ENCODE results near the gene LPP.

GRCh38 chr3:188351648-188352047, 197.7 kb downstream of the LPP start:
- TF ChIP-seq CTCF (IDR thresholded peaks at IDR 0.05; ENCODE audit: low read depth, low read length, poor library complexity, severe bottlenecking) (no peak), EZH2phosphoT487 (IDR thresholded peaks at IDR 0.05; ENCODE audit: borderline replicate concordance, low read length) (no peak)
